Hematopoietic multipotent progenitor cell (in vitro differentiated cells): ENCODE results near the gene SPTLC2. TPM values are rescaled to one million over a fixed set of nuclear protein-coding genes. Genes with fewer than 3 reads are reported as not detected.
"Not testable (repeated sequence)": the region's sequence is repeated elsewhere in the genome, so short reads cannot be mapped to it uniquely, and the experiment has no call there.

Source experiments
- DNase-seq, 3 donors: peaks; one replicate each; pipeline ENCODE4 v3.0.0-alpha.2; 2011 to 2015; ENCODE audit warnings: low read depth in 2 of 3, low spot score in 2 of 3
- total RNA-seq: library from RNA; depleted of rRNA; stranded (reverse); fragments of >200 nt; gene quantifications from one replicate; pipeline ENCODE4 v1.2.3, GENCODE V29; 2012

The SPTLC2 gene
- total RNA-seq, 1 donor, result 66.2 TPM

- peak in 1 of 3 donors; percentile 37 for DNase-seq
Measured at GRCh38 chr14:77590845-77591485, 25.5 kb downstream of the SPTLC2 start.

- no peak for DNase-seq
Measured at GRCh38 chr14:77589099-77589498, 27.3 kb downstream of the SPTLC2 start.

GRCh38 chr14:77588411-77589025 is 27.9 kb downstream of the SPTLC2 start:
- not testable (repeated sequence) for DNase-seq

GRCh38 chr14:77585385-77585784 is 31.1 kb downstream of the SPTLC2 start:
- DNase-seq, result no peak

GRCh38 chr14:77584809-77585208 is 31.6 kb downstream of the SPTLC2 start:
- DNase-seq, result no peak

GRCh38 chr14:77583657-77584056 is 32.8 kb downstream of the SPTLC2 start:
- no peak for DNase-seq

GRCh38 chr14:77582511-77582910 is 33.9 kb downstream of the SPTLC2 start:
- DNase-seq, result no peak

- peak in 2 of 3 donors; percentile 55 to 74 for DNase-seq
Measured at GRCh38 chr14:77580964-77581505, 35.4 kb downstream of the SPTLC2 start.

- DNase-seq, result no peak
Measured at GRCh38 chr14:77580477-77580876, 36.0 kb downstream of the SPTLC2 start.

GRCh38 chr14:77579780-77580179 is 36.7 kb downstream of the SPTLC2 start:
- DNase-seq, result no peak

- DNase-seq, result no peak
Measured at GRCh38 chr14:77579065-77579464, 37.4 kb downstream of the SPTLC2 start.

GRCh38 chr14:77574446-77575115 is 41.9 kb downstream of the SPTLC2 start:
- no peak for DNase-seq

- no peak for DNase-seq
Measured at GRCh38 chr14:77573964-77574363, 42.5 kb downstream of the SPTLC2 start.

GRCh38 chr14:77570706-77571268 is 45.6 kb downstream of the SPTLC2 start:
- peak in 1 of 3 donors; percentile 31 for DNase-seq

GRCh38 chr14:77565994-77566305 is 50.5 kb downstream of the SPTLC2 start:
- no peak for DNase-seq

GRCh38 chr14:77565289-77565993 is 51.0 kb downstream of the SPTLC2 start:
- no peak for DNase-seq

- DNase-seq, result no peak
Measured at GRCh38 chr14:77562681-77563080, 53.8 kb downstream of the SPTLC2 start.

GRCh38 chr14:77561881-77562280 is 54.6 kb downstream of the SPTLC2 start:
- no peak for DNase-seq

GRCh38 chr14:77559381-77559780 is 57.1 kb downstream of the SPTLC2 start:
- no peak for DNase-seq

- DNase-seq, result peak in 1 of 3 donors; percentile 30
Measured at GRCh38 chr14:77557391-77557790, 59.0 kb downstream of the SPTLC2 start.

- peak in 2 of 3 donors; percentile 37 to 45 for DNase-seq
Measured at GRCh38 chr14:77556946-77557345, 59.5 kb downstream of the SPTLC2 start.
